Stomach (tissue), 4 donors: ENCODE data around the gene PIWIL1.

Source experiments
- CTCF ChIP-seq, 7 experiments: fragments of 450-650 bp in 4 of 7; fragments of 200-600 bp in 3 of 7; sonication (generic) in 3 of 7; IDR thresholded peaks; one replicate each; pipeline ENCODE4 v1.5.1; 2016 to 2019; ENCODE audit warnings: antibody characterized with exemption in 7 of 7, control low read depth in 2 of 7, mild to moderate bottlenecking in 1 of 7
- POLR2AphosphoS5 ChIP-seq, 3 donors: sonication (generic); formaldehyde crosslinking; IDR thresholded peaks; one replicate each; pipeline ENCODE4 v1.6.1; 2016; ENCODE audit warnings: antibody characterized with exemption in 3 of 3

- TF ChIP-seq CTCF (IDR thresholded peaks at IDR 0.05) (no peak), POLR2AphosphoS5 (IDR thresholded peaks at IDR 0.05) (no peak)
These were observed 6.8 kb downstream of the PIWIL1 start for GRCh38 chr12:130344529-130344928.
